Ishikawa (cell line): ENCODE results near the gene KIFC3.

Source experiments
- CEBPB ChIP-seq: IDR thresholded peaks from 2 replicates; pipeline ENCODE4 v1.6.1; 2012
- CREB1 ChIP-seq: IDR thresholded peaks from 2 replicates; pipeline ENCODE4 v1.6.1; 2012; ENCODE audit warnings: low read depth
- EGR1 ChIP-seq: IDR thresholded peaks from 2 replicates; pipeline ENCODE4 v1.6.1; 2012
- EP300 ChIP-seq: IDR thresholded peaks from 2 replicates; pipeline ENCODE4 v1.6.1; 2012; ENCODE audit warnings: borderline replicate concordance
- FOXM1 ChIP-seq: IDR thresholded peaks from 2 replicates; pipeline ENCODE4 v1.6.1; 2012; ENCODE audit warnings: low read depth, borderline replicate concordance
- NFIC ChIP-seq: IDR thresholded peaks from 2 replicates; pipeline ENCODE4 v1.6.1; 2012
- RAD21 ChIP-seq: IDR thresholded peaks from 2 replicates; pipeline ENCODE4 v1.6.1; 2012; ENCODE audit warnings: low read depth
- REST ChIP-seq: IDR thresholded peaks from 2 replicates; pipeline ENCODE4 v1.6.1; 2012; ENCODE audit warnings: low read depth, mild to moderate bottlenecking
- TAF1 ChIP-seq: IDR thresholded peaks from 2 replicates; pipeline ENCODE4 v1.6.1; 2012; ENCODE audit warnings: low read depth, mild to moderate bottlenecking
- TCF12 ChIP-seq: IDR thresholded peaks from 2 replicates; pipeline ENCODE4 v1.6.1; 2012; ENCODE audit warnings: low read depth
- TEAD4 ChIP-seq: IDR thresholded peaks from 2 replicates; pipeline ENCODE4 v1.6.1; 2012
- USF1 ChIP-seq: IDR thresholded peaks from 2 replicates; pipeline ENCODE4 v1.6.1; 2012
- YY1 ChIP-seq: IDR thresholded peaks from 2 replicates; pipeline ENCODE4 v1.6.1; 2012; ENCODE audit warnings: low read depth
- ZBTB7A ChIP-seq: IDR thresholded peaks from 2 replicates; pipeline ENCODE4 v1.6.1; 2012; ENCODE audit warnings: low read depth
- TF ChIP-seq, protein P1 (sequence below): IDR thresholded peaks from 2 replicates; pipeline ENCODE4 v1.6.1; 2012

The KIFC3 gene

DNA sequence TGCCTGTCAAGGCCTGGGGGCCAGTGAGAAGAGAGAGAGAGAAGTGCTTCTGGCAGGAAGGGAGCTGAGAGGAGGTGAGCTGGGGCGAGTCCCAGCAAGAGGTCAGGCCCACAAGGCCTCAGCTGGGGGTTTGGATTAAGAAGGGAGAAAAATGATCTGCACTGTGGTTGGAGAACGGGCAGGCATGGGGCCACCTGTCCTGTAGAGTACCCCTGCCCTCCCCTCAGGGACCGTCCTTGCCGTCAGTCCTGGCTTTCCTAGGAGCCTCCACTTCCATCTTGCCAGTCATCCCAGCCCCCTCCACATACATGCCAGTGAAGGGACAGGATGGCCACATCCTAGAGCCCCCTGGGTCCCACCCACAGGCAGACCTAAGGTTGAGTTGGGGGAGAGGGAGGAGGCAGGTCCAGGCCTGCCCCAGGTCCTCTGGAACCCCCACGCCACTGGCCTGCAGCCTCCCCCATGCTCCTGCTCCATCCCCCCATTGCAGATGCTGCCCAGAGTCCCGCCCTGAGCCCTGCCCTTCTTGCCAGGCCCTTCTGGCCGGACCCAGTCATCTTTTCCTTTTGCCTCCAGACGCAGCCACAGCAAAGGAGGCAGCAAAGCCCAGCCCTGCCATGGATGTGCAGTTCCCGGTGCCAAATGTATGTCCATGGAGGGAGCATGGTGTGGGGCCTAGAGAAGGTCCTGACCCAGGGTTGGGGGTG is 47.8 kb downstream of the KIFC3 start:
- TF ChIP-seq FOXM1 (no peak), RAD21 (no peak), EGR1 (no peak), TAF1 (no peak), USF1 (no peak), TCF12 (no peak), CREB1 (no peak), EP300 (no peak), YY1 (no peak), ZBTB7A (no peak), CEBPB (no peak), TEAD4 (no peak), REST (no peak)
- TF ChIP-seq, protein P1, sequence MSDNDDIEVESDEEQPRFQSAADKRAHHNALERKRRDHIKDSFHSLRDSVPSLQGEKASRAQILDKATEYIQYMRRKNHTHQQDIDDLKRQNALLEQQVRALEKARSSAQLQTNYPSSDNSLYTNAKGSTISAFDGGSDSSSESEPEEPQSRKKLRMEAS: no peak

DNA sequence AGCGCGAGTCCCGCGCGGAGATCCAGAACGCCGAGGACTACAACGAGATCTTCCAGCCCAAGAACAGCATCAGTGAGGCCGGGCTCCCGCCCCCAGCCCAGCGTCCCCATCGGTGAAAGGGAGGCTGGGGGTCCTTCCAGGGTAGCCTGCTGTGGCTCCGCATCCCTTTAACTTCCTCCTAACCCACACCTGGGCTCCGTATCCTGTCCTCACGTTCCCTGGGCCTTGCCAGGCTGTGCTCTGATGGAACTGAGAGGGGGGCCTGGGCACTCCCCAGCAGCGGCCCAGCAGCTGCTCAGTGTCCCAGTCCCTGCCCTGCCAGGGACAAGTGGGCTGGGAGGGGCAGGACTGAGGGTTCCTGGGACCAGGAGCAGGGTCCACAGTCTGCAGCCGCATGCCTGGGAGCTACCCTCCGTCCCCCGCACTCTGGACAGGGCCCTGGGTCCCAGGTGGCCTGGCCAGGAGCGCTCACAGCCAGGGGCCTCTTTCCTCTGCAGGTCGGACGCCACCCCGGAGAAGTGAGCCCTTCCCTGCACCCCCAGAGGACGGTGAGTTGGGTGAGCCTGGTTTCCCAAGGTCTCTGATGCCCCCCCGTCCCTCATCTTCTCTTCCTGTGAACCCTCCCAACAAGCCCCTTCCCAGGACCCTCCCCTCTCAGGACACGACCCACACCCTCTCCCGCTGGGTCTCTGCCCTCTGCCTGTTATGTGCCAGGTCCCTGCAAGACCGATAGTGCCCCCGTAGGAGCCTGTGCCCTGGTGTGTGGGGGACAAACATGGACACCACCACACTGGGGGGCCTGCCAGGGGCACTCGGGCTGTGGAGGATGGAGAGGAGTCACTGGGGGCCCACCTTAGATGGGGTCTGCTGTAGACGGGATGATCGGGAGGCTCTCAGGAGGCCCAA is 48.6 kb downstream of the KIFC3 start:
- no peak for TF ChIP-seq CEBPB
- TF ChIP-seq TAF1: no peak
- no peak for TF ChIP-seq TEAD4
- no peak for TF ChIP-seq EP300
- TF ChIP-seq ZBTB7A: no peak
- TF ChIP-seq EGR1: no peak
- TF ChIP-seq RAD21: no peak
- TF ChIP-seq, protein P1: no peak
- TF ChIP-seq NFIC: no peak
- TF ChIP-seq YY1: no peak
- TF ChIP-seq FOXM1: no peak
- no peak for TF ChIP-seq TCF12
- TF ChIP-seq CREB1: no peak
- no peak for TF ChIP-seq REST

GRCh38 chr16:57752581-57753447 is 49.5 kb downstream of the KIFC3 start:
- TF ChIP-seq TEAD4 (no peak), FOXM1 (no peak), CREB1 (no peak), ZBTB7A (no peak), TCF12 (no peak), USF1 (no peak), TAF1 (no peak), REST (no peak)
- TF ChIP-seq, protein P1: no peak
